GM12801 (cell line): ENCODE data around the gene IL5.

Experiments used
- TF ChIP-seq, protein P1 (sequence below): IDR thresholded peaks from one replicate; pipeline ENCODE4 v1.5.1; 2011; ENCODE audit warnings: control low read depth; ENCODE audit not compliant: insufficient read length; ENCODE audit errors: extremely low read depth

IL5 gene

DNA sequence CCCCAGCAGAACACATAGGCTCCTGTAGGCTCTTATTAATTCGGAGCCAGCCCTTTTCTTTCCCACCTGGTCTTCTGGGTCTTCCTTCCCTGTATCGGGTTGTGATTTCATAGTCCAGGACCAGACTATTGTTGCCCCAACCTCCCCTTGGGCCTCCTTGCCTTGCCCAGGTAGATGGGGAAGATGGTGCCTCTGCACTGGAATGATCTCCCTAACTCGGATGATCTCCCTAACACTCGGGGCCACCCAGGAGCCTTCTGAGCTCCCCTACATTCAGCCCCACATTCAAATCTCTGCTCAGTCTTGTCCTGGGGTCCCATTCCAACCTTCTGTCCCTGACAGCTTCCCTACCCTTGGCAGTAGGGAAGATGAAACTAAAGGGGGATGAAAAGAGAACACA is 50.1 kb downstream of the IL5 start:
- TF ChIP-seq, protein P1, sequence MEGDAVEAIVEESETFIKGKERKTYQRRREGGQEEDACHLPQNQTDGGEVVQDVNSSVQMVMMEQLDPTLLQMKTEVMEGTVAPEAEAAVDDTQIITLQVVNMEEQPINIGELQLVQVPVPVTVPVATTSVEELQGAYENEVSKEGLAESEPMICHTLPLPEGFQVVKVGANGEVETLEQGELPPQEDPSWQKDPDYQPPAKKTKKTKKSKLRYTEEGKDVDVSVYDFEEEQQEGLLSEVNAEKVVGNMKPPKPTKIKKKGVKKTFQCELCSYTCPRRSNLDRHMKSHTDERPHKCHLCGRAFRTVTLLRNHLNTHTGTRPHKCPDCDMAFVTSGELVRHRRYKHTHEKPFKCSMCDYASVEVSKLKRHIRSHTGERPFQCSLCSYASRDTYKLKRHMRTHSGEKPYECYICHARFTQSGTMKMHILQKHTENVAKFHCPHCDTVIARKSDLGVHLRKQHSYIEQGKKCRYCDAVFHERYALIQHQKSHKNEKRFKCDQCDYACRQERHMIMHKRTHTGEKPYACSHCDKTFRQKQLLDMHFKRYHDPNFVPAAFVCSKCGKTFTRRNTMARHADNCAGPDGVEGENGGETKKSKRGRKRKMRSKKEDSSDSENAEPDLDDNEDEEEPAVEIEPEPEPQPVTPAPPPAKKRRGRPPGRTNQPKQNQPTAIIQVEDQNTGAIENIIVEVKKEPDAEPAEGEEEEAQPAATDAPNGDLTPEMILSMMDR = no peak

DNA sequence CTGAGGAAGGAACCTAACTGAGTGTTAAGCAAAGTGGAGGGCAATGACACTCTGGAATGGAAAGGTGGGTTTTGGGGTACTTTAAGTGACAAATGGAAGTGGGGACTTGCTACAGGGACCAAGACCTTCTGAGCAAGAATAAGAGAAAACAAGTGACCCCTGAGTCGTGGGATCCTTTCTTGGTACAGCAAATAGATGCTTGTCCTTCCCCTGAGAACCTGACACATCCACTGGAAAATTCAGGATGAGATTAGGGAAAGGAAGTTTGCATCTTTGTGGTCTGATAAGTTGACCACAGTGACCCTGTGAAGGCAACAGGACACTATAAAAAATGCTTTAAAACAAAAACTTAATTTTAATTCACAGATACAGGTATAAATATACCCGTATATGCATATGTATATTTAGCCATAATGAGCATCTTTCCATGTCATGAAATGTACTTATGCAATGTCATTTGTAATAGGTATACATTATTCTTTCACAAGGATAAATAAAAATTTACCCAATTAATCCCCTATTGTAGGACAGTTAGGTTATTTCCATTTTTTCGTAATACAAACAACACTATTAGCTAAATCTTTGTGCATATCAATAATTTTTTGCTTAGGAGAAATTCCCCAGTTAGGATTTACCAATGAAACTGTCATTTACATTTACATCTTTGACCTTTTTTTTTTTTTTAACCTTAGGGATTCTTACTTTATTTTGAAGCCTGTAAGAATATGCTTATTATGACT is 50.8 kb downstream of the IL5 start:
- TF ChIP-seq, protein P1 = no peak
